HG02610 (cell line): ENCODE results near the gene C1orf52.
"Not testable (repeated sequence)": the region's sequence is repeated elsewhere in the genome, so short reads cannot be mapped to it uniquely, and the experiment has no call there.

ENCODE experiments used
- ATAC-seq: cut with Tn5 transposase; IDR thresholded peaks from one replicate; pipeline ENCODE4 v1.9.1; 2021; ENCODE audit warnings: mild to moderate bottlenecking, moderate library complexity; ENCODE audit not compliant: unreplicated experiment

Gene C1orf52

GRCh38 chr1:85278853-85279314, 19.4 kb upstream of the C1orf52 start:
- ATAC-seq: peak; percentile 31

DNA sequence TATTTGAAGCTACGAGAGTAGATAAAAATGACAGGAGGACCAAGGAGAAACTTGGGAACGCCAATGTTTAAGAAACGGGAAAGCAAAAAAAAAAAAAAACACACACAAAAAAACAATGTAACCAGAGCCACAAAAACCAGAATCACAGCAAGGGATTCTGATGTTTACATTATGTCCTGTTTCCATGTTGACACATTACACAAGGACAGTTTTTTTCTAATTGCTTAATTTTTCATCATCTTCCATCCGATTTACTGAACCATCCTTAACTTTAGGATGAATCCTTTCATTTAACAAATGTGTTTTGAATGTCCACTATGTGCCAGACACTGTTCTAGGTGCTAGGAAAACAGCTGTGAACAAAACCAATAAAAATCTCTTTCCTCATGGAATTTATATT, 18.3 kb upstream of the C1orf52 start:
- ATAC-seq: no peak

GRCh38 chr1:85276978-85277639, 17.6 kb upstream of the C1orf52 start:
- ATAC-seq: no peak

DNA sequence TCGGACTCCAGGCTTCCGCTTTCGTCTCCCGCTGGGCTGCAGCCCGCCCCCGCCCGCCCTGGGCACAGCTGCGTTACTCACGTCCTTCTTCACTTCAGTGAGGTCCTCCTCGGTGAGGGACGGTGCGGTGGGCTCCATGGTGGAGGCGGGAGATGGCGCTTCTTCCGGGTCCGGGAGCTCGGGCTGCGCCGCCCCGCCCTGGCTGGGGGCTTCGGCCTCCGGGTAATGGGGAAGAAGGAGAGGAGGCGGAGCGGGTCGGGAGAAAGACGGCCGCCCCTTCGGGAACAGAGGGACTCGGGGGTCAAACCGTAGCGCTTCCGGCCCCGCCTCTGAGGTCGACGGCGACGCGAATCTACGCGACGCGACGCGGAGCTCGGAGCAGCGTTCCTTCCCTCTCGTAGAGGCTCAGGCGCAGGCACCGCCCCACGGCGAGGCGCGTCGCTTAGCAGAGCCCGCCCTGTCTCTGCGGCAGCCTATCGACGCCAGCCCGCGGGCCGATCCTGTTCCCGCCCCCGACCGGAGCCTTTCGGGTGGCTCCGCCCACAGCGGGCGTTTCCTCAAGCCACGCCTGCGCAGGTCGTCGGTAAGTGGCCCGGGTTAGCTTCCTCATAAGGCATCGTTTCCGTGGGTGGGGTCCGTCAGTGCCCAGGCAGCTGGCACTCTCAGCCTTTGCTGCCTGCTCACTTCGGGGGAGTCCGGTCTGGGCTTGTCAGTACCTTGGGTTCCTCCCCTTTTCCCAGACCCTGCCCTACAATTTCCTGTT, 16.9 kb upstream of the C1orf52 start, which contains the start of gene BCL10:
TSS of gene BCL10 (minus strand) at position 418 of the 763 bp plus-strand sequence. CDS start at position 138, 280 bp downstream.
- ATAC-seq: peak; percentile 96

DNA sequence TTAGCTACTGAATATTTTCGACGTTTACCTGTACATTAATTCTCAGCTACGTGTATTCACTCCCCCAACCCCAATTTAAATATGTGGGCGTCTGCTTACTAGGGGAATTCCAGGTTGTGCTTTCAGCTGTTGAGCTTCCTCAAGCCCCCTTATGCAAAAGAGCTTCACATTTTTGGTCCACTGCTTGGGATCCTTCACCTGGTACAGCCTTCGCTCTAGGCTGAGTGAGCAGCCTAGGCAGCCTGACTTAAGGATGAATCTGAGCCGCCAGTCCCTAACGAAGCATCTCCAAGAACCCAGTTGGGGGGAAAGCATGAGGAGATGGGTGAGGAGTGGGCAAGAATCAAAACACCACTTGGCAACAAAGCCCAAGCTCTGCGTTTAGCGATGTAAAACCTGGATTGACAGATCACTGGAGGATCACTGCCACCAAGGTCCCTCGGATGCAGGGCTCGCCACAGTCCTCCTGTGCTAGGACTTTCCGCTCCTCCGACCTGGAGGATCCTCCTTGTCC, 16.3 kb upstream of the C1orf52 start:
- ATAC-seq: peak; percentile 15

GRCh38 chr1:85274969-85275453, 15.5 kb upstream of the C1orf52 start:
- no peak for ATAC-seq

GRCh38 chr1:85273397-85273796, 13.9 kb upstream of the C1orf52 start:
- ATAC-seq: no peak

- no peak for ATAC-seq
Measured at GRCh38 chr1:85268801-85269585, 9.5 kb upstream of the C1orf52 start.

GRCh38 chr1:85267313-85267712, 7.9 kb upstream of the C1orf52 start:
- no peak for ATAC-seq

DNA sequence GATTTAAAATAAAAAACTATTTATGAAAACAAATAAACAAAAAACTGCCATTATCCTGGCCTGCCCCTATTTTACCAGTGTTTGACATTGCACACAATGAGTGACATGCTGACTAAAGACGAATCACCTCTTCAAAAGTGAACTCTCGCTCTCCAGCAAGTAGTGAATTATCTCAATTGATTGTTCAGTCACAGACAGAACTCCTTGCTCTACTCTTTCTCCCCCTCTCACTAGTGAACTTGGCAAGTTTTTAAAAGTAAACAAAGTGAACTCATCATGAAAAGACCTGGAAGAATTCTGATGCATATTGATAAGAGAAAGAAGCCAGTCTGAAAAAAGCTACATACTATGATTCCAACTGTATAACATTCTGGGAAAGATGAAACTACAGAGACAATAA, 4.7 kb upstream of the C1orf52 start:
- no peak for ATAC-seq

- no peak for ATAC-seq
Measured at GRCh38 chr1:85262985-85263384, 3.5 kb upstream of the C1orf52 start.

- ATAC-seq: no peak
Measured at GRCh38 chr1:85259912-85260274, 431 bp upstream of the C1orf52 start.

DNA sequence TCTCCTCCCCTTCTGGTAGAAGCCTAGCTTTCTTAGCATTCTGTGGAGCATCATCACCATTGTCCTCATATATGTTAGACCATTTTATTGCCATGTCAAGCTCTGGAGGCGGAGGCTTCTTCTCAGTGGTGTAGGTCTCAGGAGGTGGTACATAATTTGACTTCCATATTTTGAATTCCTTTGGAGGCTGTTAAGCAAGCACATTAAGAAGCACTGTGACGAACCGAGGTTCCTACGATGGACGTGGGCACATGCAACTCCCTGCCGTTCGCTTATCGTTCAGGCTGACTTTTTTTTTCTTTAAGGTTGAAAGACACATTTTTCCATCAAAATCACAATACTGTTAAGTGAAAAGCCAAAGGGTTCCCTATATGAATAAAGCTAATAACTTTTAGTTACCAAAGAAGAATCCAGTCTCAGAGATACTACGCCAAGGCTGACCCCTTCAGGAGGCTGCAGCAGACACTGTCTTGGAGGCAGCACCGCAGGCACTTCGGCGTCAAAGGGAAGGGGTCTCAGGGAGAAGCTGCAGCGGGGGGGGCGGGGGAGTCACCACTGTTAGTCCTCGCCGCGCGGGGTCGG, 835 bp downstream of the C1orf52 start:
- no peak for ATAC-seq

- not testable (repeated sequence) for ATAC-seq
Measured at GRCh38 chr1:85249042-85249441, 10.4 kb downstream of the C1orf52 start.

- no peak for ATAC-seq
Measured at GRCh38 chr1:85245891-85246290, 13.6 kb downstream of the C1orf52 start.

- ATAC-seq: no peak
Measured at GRCh38 chr1:85245456-85245855, 14.0 kb downstream of the C1orf52 start.

DNA sequence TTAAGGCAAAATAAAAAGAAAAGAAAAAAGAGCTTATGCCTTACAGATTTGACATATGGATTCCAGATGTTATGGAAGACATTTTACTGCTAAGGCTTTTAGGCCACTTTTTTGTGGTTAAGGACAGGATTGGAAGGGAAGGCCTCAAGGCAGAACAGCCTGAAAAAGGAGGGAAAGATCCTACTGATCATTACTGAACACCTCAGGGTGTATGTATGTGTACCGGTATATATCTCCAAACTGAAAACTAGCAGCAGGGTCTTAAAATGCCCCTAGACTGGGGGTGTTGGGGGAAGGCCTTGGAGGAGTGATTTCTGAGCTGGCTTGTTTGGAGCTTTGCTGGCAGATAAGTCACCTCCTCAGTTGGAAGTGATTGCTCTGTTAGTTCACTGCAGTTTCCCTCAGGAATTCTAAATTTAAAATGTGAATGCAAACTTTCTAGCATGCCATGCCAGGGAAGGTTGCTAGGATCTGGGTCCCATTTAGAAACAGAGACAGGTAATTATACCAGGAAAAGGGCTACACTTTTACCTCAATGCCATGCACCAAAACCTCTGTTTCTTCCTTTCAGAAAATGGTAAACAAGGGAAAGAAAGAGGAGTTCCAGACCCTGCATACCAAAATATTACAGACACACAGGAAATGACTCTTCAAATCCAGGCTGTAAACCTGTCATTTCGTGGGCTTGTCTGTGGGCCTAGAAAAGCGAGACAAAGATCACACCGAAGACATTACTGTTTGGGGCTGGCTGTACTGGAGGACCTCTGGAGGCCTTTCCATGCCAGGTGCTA, 15.0 kb downstream of the C1orf52 start:
- ATAC-seq: no peak

DNA sequence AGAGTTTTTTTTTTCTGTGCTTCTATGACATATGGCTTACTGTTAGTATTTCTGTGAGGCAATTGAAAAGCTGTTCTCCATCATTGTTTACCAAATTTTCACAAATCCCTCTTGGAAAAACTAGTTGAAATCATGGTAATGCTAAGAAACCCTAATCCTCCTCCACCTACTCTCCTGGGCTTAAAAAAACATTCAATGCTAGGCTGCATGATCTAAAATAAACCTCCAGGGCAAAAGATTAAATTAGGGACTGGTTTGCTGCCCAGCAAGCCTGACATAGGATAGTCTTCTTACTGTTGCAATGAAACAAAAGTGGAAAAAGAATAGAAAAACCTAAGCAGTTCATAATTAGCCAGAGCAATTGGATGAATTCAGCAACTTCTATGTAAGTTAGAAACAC, 16.1 kb downstream of the C1orf52 start:
- ATAC-seq: no peak

DNA sequence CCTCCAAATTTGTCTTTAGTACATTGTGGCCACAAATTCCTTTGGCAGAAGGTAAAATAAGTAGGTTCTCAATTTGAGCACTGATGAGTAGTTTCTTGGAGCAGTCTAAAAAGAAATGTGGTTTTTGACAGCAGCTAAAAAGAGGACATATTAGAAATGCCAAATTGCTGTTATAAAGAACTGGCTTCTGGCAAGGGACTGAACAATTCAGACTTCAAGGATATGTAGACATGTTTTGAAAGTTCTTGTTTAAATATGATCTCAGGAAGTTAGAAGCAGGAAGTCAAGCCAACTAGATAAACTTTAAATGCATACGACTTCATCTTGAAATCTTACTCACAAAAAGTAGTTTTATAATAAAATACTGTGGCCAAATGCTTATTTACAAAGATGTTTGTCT, 18.8 kb downstream of the C1orf52 start:
- no peak for ATAC-seq

GRCh38 chr1:85240174-85240601, 19.3 kb downstream of the C1orf52 start:
- no peak for ATAC-seq
